ENCODE measurements around the gene MACO1. TPM values are rescaled to one million over a fixed set of nuclear protein-coding genes. Genes with fewer than 3 reads are reported as not detected.

The MACO1 gene
- total and polyA plus RNA-seq, 9 of the 15 experiments (the other 6 are each of a cell fraction or from before 2014, with no cell fraction given): 4.6 to 28.4 (median 21.7) TPM

- TF ChIP-seq ELK1 (CRISPR knock-in tag; IDR thresholded peaks at IDR 0.05) (no peak), ZNF174 (CRISPR knock-in tag; IDR thresholded peaks at IDR 0.05) (no peak), KLF16 (IDR thresholded peaks at IDR 0.05) (no peak), TCF7L2 (IDR thresholded peaks at IDR 0.05; ENCODE audit: low read depth, low read length) (no peak), E2F4 (CRISPR knock-in tag; IDR thresholded peaks at IDR 0.05; ENCODE audit: low read depth) (no peak), ZNF830 (CRISPR knock-in tag; IDR thresholded peaks at IDR 0.05) (no peak), PTRF (tag; IDR thresholded peaks at IDR 0.05) (no peak), BCLAF1 (IDR thresholded peaks at IDR 0.05; ENCODE audit: borderline replicate concordance in 1 of 2, control insufficient read depth in 1 of 2, low read depth in 2 of 2, low read length in 1 of 2) (no peak), MYNN (IDR thresholded peaks at IDR 0.05) (no peak), MYNN (CRISPR knock-in tag; IDR thresholded peaks at IDR 0.05) (no peak), CREM (IDR thresholded peaks at IDR 0.05; ENCODE audit: low read depth) (no peak), ESRRB (CRISPR knock-in tag; IDR thresholded peaks at IDR 0.05; ENCODE audit: borderline replicate concordance) (no peak), MCM2 (IDR thresholded peaks at IDR 0.05; ENCODE audit: low read depth) (no peak), ZBTB26 (CRISPR knock-in tag; IDR thresholded peaks at IDR 0.05) (no peak), STAG1 (CRISPR knock-in tag; IDR thresholded peaks at IDR 0.05; ENCODE audit: borderline replicate concordance) (no peak), ATF1 (CRISPR knock-in tag; IDR thresholded peaks at IDR 0.05) (no peak), ATF1 (tag; IDR thresholded peaks at IDR 0.05) (no peak), HMBOX1 (IDR thresholded peaks at IDR 0.05) (no peak), KDM4B (IDR thresholded peaks at IDR 0.05; ENCODE audit: borderline replicate concordance in 2 of 2, low read depth in 1 of 2) (no peak), BACH1 (tag; IDR thresholded peaks at IDR 0.05) (no peak), MAFK (IDR thresholded peaks at IDR 0.05; ENCODE audit: low read length) (no peak), JUN (IDR thresholded peaks at IDR 0.05; ENCODE audit: borderline replicate concordance, low read depth, low read length) (no peak), JUN (CRISPR knock-in tag; IDR thresholded peaks at IDR 0.05; ENCODE audit: borderline replicate concordance) (no peak)
Observed at GRCh38 chr1:25487628-25488027, 56.9 kb downstream of the MACO1 start (continued).

Measured in K562 (cell line).